NCI-H748 (cell line): ENCODE results near the gene MYO3B.
"Not testable (repeated sequence)": the region's sequence is repeated elsewhere in the genome, so short reads cannot be mapped to it uniquely, and the experiment has no call there.

Source experiments
- DNase-seq: peaks from one replicate; lab custom pipeline; 2025; ENCODE audit not compliant: unreplicated experiment; lab: John Stamatoyannopoulos, UW

The MYO3B gene

DNA sequence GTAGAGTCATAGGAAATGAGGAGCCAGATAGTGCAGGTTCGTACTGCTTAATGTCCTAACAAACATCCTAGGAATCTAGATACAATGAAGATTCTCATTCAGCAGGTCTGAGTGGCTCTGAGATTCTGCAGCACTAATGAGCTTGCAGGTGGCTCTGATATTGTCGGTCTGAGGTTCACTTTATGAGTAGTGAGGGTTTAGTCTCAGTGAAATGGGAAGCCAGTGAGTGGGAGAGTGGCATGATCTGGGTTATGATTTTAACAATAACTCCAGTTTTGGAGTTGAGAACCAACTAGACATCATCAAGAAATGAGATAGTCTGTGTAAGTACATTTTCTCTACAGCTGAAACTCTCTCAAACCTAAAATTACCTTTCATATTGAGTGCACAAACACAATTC is 370.4 kb downstream of the MYO3B start:
- no peak for DNase-seq

- DNase-seq, result no peak
Observed at GRCh38 chr2:170550501-170550900, 372.6 kb downstream of the MYO3B start.

GRCh38 chr2:170551899-170552298 is 374.0 kb downstream of the MYO3B start:
- not testable (repeated sequence) for DNase-seq

DNA sequence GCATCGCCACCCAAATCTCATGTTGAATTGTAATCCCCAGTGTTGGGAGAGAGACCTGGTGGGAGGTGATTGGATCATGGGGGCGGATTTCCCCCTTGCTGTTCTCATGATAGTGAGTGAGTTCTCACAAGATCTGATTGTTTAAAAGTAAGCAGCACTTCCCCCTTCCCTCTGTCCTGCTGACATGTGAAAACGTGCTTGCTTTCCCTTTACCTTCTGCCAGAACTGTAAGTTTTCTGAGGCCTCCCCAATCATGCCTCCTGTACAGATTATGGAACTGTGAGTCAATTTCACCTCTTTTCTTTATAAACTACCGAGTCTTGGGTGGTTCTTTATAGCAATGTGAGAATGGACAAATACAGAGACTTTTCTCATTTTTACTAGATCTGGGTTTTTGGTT is 375.8 kb downstream of the MYO3B start:
- no peak for DNase-seq

DNA sequence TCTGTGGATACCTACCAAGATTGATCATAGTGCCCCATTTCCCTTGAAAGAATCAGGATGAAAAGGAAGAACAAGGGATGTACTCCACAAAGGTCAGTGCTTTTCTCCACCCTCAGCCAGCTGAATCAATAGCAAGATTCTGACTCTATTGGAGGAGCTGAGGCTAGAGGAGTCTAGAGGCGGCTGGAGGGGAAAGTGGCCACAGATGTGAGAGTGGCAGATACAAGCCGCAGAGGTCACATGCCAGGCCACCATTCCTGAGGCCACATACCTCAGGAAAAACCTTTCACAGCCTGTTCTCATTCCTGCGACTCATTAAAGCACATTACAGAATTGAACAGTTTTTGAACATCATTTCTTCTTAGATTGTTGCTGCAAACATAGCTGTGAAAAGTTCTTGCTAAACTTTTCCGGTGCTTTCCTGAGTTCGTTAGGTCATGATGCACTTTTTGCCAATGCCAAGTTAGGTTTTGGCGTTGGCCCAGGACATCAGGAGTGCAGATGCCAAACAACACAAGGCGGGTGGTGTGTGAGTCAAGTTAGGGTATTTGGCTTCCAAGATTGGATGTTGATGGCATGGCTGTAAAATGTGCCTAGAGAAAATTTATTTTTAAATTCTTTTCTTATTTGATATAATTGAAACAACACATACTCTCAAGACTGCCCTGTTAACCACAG is 376.5 kb downstream of the MYO3B start:
- DNase-seq, result no peak

GRCh38 chr2:170562928-170563327 is 385.0 kb downstream of the MYO3B start:
- DNase-seq, result no peak

GRCh38 chr2:170563401-170563800 is 385.5 kb downstream of the MYO3B start:
- DNase-seq, result no peak

GRCh38 chr2:170566138-170566537 is 388.2 kb downstream of the MYO3B start:
- no peak for DNase-seq

- DNase-seq, result no peak
Observed at GRCh38 chr2:170567429-170567828, 389.5 kb downstream of the MYO3B start.

DNA sequence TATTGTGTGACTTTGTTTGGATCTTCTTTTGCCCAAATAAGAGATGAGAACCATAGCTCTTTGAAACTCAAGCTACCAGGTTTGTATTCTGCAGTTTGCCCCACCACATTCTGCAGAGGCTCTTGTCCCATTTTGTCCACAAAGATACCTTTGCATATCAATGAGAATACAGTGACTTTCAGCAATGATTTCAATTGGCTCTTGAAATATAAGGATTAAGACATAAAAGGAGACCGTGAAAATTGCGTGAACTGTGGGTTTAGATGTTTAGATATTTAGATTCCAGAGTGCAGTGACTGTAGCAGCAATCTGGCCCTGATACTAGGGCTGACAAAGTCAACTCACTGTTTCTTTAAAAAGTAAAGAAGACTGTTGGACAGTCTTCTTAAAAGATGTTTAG is 390.6 kb downstream of the MYO3B start:
- DNase-seq, result no peak

- no peak for DNase-seq
Observed at GRCh38 chr2:170571612-170572011, 393.7 kb downstream of the MYO3B start.

DNA sequence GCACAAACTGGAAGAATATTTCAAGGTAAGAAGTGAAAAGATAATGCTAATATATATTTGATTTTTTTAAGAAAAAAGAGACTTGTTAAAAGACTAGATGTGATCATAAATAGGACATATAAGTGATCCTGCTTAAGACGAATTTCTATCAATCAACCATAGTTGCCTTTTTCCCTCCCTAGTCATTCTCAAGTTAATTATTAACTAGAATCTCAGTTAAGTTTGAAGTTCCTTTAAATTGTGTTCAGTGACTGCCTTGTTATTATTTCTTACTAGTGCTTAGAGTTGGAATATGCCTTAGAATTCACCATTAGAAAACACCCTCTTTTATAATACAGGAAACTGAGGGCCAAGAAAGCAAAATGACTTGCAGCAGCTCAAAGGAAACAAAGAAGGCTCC is 395.7 kb downstream of the MYO3B start:
- DNase-seq, result no peak

DNA sequence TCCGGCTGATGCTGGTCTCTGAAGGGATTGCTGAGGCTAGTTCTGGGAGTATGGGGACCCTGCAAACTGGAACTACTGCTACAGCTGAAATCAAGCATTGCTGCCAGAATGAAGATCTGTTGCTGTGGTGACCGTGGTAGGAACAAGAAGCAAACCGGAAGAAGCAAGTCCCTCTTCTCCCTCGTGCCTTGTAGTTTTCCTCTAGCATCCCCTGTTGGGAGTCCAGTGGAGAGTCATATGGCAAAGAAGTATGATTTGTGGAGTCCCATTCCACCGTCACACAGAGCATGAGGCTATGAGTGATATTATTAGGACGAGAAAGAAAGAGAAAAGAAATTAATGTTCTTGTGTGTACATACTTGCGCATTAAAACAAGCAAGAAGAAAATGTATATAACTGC is 398.3 kb downstream of the MYO3B start:
- no peak for DNase-seq

- no peak for DNase-seq
Observed at GRCh38 chr2:170577356-170577755, 399.4 kb downstream of the MYO3B start.

- DNase-seq, result no peak
Observed at GRCh38 chr2:170578606-170579005, 400.7 kb downstream of the MYO3B start.

- DNase-seq, result no peak
Observed at GRCh38 chr2:170579511-170579910, 401.6 kb downstream of the MYO3B start.

- DNase-seq, result no peak
Observed at GRCh38 chr2:170582313-170582712, 404.4 kb downstream of the MYO3B start.

- DNase-seq, result no peak
Observed at GRCh38 chr2:170582751-170583463, 405.0 kb downstream of the MYO3B start.

DNA sequence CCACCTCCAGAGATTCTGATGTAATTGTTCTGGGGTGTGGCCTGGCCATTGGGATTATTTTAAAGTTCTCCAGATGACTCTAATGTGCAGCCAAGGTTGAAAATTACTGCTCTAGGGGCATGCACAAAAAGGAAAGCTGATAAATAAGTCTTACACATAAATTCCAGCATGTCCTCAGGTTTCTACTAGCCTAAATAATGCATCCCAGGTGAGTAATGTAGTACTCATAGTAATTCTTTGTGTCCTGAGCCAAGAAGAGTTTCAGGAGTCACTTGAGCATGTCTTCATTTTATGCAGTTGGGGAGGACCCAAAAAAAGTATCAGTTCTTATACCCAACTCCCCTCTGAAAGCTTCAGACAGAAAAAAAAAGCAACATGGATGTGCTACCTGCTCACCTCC is 407.1 kb downstream of the MYO3B start:
- no peak for DNase-seq

DNA sequence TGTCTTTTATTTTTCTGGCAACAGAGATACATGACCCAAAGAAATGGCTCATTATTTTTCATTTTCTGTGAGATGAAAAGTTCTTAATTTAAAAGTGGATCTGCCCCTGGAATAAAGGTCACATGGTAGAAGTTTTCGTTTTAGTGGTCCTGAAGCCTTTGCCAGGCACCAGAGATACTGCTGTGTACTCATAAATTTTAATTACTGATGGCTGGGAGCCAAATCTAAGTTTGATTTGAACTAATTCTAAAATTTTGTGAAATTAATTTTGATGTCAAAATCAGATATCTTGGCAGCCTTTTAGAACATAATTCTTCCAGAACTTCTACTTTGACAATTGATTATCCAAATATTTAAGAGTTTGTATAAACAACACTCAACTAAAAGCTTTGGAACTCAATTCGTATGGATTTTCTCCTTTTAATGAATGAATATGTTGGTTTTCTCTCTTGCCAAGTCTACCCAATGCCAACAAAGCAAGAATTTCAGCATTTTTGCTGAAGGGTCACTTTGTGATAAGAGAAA is 408.7 kb downstream of the MYO3B start:
- no peak for DNase-seq

DNA sequence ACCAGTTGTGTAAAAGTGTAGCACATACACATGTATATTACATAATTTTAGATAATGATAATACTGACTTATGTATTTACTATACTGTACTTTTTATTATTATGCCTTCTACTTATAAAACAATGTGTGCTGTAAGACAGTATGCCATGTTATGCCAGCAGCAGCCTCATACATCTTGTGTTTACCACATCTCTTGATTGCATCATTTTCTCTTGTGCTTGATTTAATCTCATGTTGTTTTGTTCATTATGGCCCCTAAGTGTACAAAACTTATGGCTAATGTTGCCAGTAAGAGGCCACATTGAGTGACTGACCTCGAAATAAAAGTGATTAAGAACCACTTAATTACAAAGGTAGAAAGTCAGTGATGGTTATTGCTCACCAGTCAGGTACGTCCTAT is 409.2 kb downstream of the MYO3B start:
- no peak for DNase-seq

DNA sequence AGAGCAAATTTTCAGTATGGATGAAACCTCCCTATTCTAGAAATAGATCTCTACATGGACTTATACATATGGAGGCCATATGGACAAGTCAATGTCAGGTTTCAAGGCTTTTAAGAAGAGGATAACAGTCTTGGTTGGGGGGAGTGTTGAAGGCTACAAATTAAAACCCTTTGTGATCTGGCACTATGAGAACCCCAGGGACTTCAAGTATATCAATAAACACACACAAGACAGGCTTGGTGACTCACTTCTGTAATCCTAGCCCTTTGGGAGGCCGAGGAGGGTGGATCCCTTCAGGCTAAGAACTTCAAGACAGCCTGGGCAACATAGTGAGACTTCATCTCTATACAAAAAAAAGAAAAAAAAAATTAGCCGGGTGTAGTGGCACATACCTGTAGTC is 410.0 kb downstream of the MYO3B start:
- DNase-seq, result no peak

DNA sequence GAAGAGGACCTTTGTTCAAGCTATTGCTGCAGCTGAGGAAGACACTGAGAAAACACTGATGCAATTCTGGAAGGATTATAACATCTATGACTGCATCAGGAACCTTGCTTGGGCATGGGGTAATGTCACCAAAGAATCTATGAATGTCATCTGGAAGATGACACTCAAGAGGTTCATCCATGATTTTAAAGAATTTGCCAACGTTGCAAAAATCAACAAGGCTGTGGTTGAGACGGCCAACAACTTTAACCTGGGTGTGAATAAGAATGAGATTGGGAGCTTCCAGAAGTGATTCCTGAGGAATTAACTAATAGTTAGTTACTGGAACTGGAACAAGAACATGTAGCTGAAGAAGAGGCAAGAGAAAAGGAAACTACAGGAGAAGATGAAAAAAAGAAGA is 410.8 kb downstream of the MYO3B start:
- DNase-seq, result no peak
